ENCODE results near the gene AHNAK2. TPM values are rescaled to one million over a fixed set of nuclear protein-coding genes. Genes with fewer than 3 reads are reported as not detected.

Gene AHNAK2
- total and polyA plus RNA-seq, 9 of the 15 experiments (the other 6 are each of a cell fraction or from before 2014, with no cell fraction given) = 0.04 to 0.09 (median 0.04) TPM; not detected in 6

- TF ChIP-seq PHF8 (IDR thresholded peaks at IDR 0.05; ENCODE audit: borderline replicate concordance, low read length) = peak; percentile 59; the same call in 1 of the 2 replicates
- TF ChIP-seq, protein P1, sequence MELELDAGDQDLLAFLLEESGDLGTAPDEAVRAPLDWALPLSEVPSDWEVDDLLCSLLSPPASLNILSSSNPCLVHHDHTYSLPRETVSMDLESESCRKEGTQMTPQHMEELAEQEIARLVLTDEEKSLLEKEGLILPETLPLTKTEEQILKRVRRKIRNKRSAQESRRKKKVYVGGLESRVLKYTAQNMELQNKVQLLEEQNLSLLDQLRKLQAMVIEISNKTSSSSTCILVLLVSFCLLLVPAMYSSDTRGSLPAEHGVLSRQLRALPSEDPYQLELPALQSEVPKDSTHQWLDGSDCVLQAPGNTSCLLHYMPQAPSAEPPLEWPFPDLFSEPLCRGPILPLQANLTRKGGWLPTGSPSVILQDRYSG (tag; conservative IDR thresholded peaks at IDR 0.05; ENCODE audit: low read depth) = no peak
- no peak for TF ChIP-seq ETV1 (tag; conservative IDR thresholded peaks at IDR 0.05; ENCODE audit: low read depth)
- TF ChIP-seq HBP1 (CRISPR knock-in tag; IDR thresholded peaks at IDR 0.05) = no peak
- TF ChIP-seq ZKSCAN8 (CRISPR knock-in tag; IDR thresholded peaks at IDR 0.05) = no peak
- TF ChIP-seq ZNF407 (IDR thresholded peaks at IDR 0.05; ENCODE audit: low read depth) = no peak
- TF ChIP-seq ZBTB17 (CRISPR knock-in tag; IDR thresholded peaks at IDR 0.05) = no peak
- TF ChIP-seq ZNF12 (CRISPR knock-in tag; IDR thresholded peaks at IDR 0.05) = no peak
- no peak for TF ChIP-seq E2F3 (CRISPR knock-in tag; IDR thresholded peaks at IDR 0.05)
- peak; percentile 94 for TF ChIP-seq GMEB1 (CRISPR knock-in tag; IDR thresholded peaks at IDR 0.05)
- no peak for TF ChIP-seq YY1 (IDR thresholded peaks at IDR 0.05; ENCODE audit: borderline replicate concordance in 1 of 3, control insufficient read depth in 1 of 3, extremely low read depth in 1 of 3, insufficient read depth in 3 of 3, insufficient read length in 1 of 3, insufficient replicate concordance in 2 of 3, low read depth in 1 of 3, low read length in 2 of 3)
Measured at GRCh38 chr14:104985675-104986486, 7.7 kb upstream of the AHNAK2 start, which contains the start of gene CLBA1 (continued).

Data from K562 (cell line).